ENCODE measurements around the gene OMA1. TPM values are rescaled to one million over a fixed set of nuclear protein-coding genes. Genes with fewer than 3 reads are reported as not detected.

The OMA1 gene
- total RNA-seq, 1 experiment from 2014 or later, result 11.9 TPM

DNA sequence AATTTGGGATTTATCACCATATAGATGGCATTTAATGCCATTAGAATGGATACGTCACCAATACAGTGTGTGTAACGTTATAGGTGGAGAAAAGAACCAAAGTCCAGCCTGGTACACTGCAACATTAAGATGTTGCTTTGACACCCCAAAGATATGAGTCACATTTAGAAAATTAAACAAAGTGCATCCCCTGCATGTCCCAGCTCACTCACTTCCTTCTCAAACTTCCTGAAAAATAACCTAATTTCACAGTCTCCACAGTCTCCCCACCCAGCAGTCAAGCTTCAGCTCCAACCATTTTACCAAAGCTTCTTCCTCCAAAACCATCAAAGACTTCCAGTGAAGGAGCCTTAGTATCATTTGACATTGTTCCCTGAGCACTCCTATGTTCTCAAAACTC is 111.9 kb downstream of the OMA1 start:
- ChIA-PET CTCF (no interaction called here), POLR2A (ENCODE audit: low non-redundant PET) (no interaction called here)
- Histone ChIP-seq H3K27me3 (replicated peaks; ENCODE audit: insufficient read depth, low read depth, low read length, poor library complexity) (no peaks in the 10 kb centered on the region), H3K4me1 (ENCODE audit: insufficient read depth, low read length, poor library complexity, severe bottlenecking) (peaks cover 59% of the 10 kb centered on the region), H3K36me3 (ENCODE audit: insufficient read depth, low read length, poor library complexity, severe bottlenecking) (no peaks in the 10 kb centered on the region), H3K9me3 (ENCODE audit: low read depth, low read length, poor library complexity, severe bottlenecking) (no peaks in the 10 kb centered on the region), H3K27ac (ENCODE audit: low read depth, low read length, poor library complexity, severe bottlenecking) (no peak overlapping the region), H3K4me3 (ENCODE audit: low read depth, low read length, poor library complexity, severe bottlenecking) (no peak overlapping the region)
- TF ChIP-seq, protein P1, sequence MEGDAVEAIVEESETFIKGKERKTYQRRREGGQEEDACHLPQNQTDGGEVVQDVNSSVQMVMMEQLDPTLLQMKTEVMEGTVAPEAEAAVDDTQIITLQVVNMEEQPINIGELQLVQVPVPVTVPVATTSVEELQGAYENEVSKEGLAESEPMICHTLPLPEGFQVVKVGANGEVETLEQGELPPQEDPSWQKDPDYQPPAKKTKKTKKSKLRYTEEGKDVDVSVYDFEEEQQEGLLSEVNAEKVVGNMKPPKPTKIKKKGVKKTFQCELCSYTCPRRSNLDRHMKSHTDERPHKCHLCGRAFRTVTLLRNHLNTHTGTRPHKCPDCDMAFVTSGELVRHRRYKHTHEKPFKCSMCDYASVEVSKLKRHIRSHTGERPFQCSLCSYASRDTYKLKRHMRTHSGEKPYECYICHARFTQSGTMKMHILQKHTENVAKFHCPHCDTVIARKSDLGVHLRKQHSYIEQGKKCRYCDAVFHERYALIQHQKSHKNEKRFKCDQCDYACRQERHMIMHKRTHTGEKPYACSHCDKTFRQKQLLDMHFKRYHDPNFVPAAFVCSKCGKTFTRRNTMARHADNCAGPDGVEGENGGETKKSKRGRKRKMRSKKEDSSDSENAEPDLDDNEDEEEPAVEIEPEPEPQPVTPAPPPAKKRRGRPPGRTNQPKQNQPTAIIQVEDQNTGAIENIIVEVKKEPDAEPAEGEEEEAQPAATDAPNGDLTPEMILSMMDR (conservative IDR thresholded peaks at IDR 0.05; ENCODE audit: low read depth, low read length), result no peak
- TF ChIP-seq EZH2 (IDR thresholded peaks at IDR 0.05; ENCODE audit: borderline replicate concordance, low read depth, low read length, poor library complexity, severe bottlenecking), result no peak
- BruUV-seq (replicated peaks), result no TSS peak
- peak; percentile 19 for DNase-seq (ENCODE audit: low spot score)
- intact Hi-C loops (cut with micrococcal nuclease; ENCODE audit: unreplicated experiment), result no loop called here

DNA sequence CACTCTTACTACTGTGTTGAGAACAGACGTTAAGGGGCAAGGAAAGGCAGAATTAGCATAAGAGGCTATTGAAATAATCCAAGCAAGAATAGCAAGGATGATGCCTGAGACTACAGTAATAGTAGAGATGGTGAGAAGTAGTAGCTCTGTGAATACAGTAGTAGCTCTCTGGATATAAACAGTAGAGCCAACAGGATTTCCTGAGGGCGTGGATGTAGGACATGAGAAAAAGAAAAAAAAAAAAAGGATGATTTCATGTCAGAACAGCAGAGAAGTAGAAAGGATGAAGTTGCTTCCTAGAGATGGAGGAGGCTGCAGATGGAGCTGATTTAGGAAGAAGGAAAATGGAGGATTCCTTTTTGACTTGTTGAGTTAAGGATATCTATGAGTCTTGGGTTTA is 112.3 kb downstream of the OMA1 start:
- Histone ChIP-seq H3K4me1 (ENCODE audit: insufficient read depth, low read length, poor library complexity, severe bottlenecking) (peaks cover 54% of the 10 kb centered on the region), H3K27me3 (replicated peaks; ENCODE audit: insufficient read depth, low read depth, low read length, poor library complexity) (no peaks in the 10 kb centered on the region), H3K27ac (ENCODE audit: low read depth, low read length, poor library complexity, severe bottlenecking) (no peak overlapping the region), H3K9me3 (ENCODE audit: low read depth, low read length, poor library complexity, severe bottlenecking) (no peaks in the 10 kb centered on the region), H3K4me3 (ENCODE audit: low read depth, low read length, poor library complexity, severe bottlenecking) (no peak overlapping the region), H3K36me3 (ENCODE audit: insufficient read depth, low read length, poor library complexity, severe bottlenecking) (no peaks in the 10 kb centered on the region)
- intact Hi-C loops (cut with micrococcal nuclease; ENCODE audit: unreplicated experiment), result no loop called here
- POLR2A ChIA-PET (ENCODE audit: low non-redundant PET), result no interaction called here
- no TSS peak for BruUV-seq (replicated peaks)
- CTCF ChIA-PET, result no interaction called here
- DNase-seq (ENCODE audit: low spot score), result no peak
- TF ChIP-seq, protein P1 (conservative IDR thresholded peaks at IDR 0.05; ENCODE audit: low read depth, low read length), result no peak
- no peak for TF ChIP-seq EZH2 (IDR thresholded peaks at IDR 0.05; ENCODE audit: borderline replicate concordance, low read depth, low read length, poor library complexity, severe bottlenecking)

DNA sequence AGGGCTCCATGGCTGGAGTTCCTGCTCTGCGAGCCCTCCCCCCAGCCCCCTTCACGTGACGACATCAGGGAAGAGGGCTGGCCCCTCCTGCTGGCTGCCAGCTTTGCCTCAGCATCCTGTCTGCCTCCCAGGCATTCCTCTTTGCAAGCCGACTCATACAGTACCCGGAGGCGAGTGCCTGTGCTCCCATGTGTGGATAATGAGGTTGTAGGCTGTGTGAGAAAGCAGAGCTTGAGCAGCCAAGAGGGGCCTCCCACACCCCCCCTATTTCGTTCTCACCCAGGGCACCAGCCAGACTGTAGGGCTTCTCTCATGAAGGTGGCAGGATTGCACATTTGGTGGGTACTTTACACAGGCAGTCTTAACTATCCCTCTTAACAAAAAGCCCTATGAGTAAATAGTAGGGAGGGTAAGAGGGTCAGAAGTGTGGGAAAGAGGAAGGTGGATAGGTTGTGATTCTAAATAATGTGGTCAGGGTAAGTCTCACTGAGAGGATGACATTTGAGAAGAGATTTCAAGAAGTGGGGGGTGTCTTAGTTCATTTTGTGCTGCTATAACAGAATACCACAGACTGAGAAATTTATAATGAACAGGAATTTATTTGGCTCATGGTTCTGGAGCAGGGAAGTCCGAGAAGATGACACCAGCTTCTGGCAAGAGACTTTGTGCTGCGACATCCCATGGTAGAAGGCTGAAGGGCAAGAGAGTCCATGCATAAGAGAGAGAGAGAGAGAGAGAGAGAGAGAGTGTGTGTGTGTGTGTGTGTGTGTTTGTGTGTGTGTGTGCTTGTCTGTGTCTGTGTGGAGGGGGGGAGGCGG is 113.5 kb downstream of the OMA1 start:
- POLR2A ChIA-PET (ENCODE audit: low non-redundant PET), result no interaction called here

More for the DNA sequence above, 113.5 kb downstream of the OMA1 start:
- Histone ChIP-seq H3K36me3 (ENCODE audit: insufficient read depth, low read length, poor library complexity, severe bottlenecking) (no peaks in the 10 kb centered on the region), H3K4me1 (ENCODE audit: insufficient read depth, low read length, poor library complexity, severe bottlenecking) (peaks cover 48% of the 10 kb centered on the region), H3K9me3 (ENCODE audit: low read depth, low read length, poor library complexity, severe bottlenecking) (no peaks in the 10 kb centered on the region), H3K27me3 (replicated peaks; ENCODE audit: insufficient read depth, low read depth, low read length, poor library complexity) (no peaks in the 10 kb centered on the region), H3K4me3 (ENCODE audit: low read depth, low read length, poor library complexity, severe bottlenecking) (no peak overlapping the region), H3K27ac (ENCODE audit: low read depth, low read length, poor library complexity, severe bottlenecking) (peak overlapping the region; percentile 78)
- intact Hi-C loops (cut with micrococcal nuclease; ENCODE audit: unreplicated experiment), result no loop called here
- BruUV-seq (replicated peaks), result no TSS peak
- no peak for TF ChIP-seq EZH2 (IDR thresholded peaks at IDR 0.05; ENCODE audit: borderline replicate concordance, low read depth, low read length, poor library complexity, severe bottlenecking)
- TF ChIP-seq, protein P1 (conservative IDR thresholded peaks at IDR 0.05; ENCODE audit: low read depth, low read length), result peak; percentile 34; the same call in 1 of the 2 replicates
- peak; percentile 92 for DNase-seq (ENCODE audit: low spot score)
- CTCF ChIA-PET, result no interaction called here

Measured in A673 (cell line).